Naive thymus-derived CD4-positive, alpha-beta T cell (primary cell): Measurements from ENCODE around the gene ASCC3. TPM values are rescaled to one million over a fixed set of nuclear protein-coding genes. Genes with fewer than 3 reads are reported as not detected.
A peak's percentile ranks its signal among the peaks of the same experiment; 100 is the strongest.

Experiments
- ATAC-seq: fragments of 150-1000 bp; cut with Tn5 transposase; 2 replicates; pipeline ENCODE4 v1.10.0; 2021; ENCODE audit warnings: mild to moderate bottlenecking, moderate library complexity
- CTCF ChIA-PET: fragments of 350-600 bp; sonication (Branson Sonifier 250); formaldehyde crosslinking; loops from one replicate; lab custom pipeline; 2021; ENCODE audit warnings: antibody characterized with exemption; lab: Charles Lee
- POLR2A ChIA-PET: fragments of 350-600 bp; sonication (Branson Sonifier 250); formaldehyde crosslinking; loops from one replicate; lab custom pipeline; 2021; ENCODE audit warnings: antibody characterized with exemption, inconsistent platforms; lab: Charles Lee
- DNase-seq, 9 donors: peaks; one replicate each; pipeline versions ENCODE4 v3.0.0 to v3.0.0-alpha.2; 2020 to 2022; ENCODE audit warnings: mixed read lengths in 1 of 9
- H3K27ac ChIP-seq: one replicate; pipeline ENCODE4 v1.7.0; 2013; ENCODE audit warnings: mild to moderate bottlenecking, low read depth, low read length, moderate library complexity
- H3K27me3 ChIP-seq, 2 donors: one replicate each; pipeline ENCODE4 v1.7.0; 2013; ENCODE audit warnings: low read length in 2 of 2, mild to moderate bottlenecking in 2 of 2, moderate library complexity in 2 of 2; ENCODE audit not compliant: control insufficient read depth in 2 of 2, insufficient read depth in 2 of 2
- H3K36me3 ChIP-seq, 3 experiments: 1 replicate in 2 of 3; 2 replicates in 1 of 3; pipeline ENCODE4 v1.7.0; 2013; ENCODE audit warnings: low read length in 3 of 3, mild to moderate bottlenecking in 3 of 3, moderate library complexity in 1 of 3; ENCODE audit not compliant: insufficient read depth in 3 of 3, control insufficient read depth in 2 of 3
- H3K4me1 ChIP-seq, 2 donors: one replicate each; pipeline ENCODE4 v1.7.0; 2013; ENCODE audit warnings: low read length in 2 of 2, mild to moderate bottlenecking in 2 of 2, moderate library complexity in 1 of 2; ENCODE audit not compliant: control insufficient read depth in 2 of 2, insufficient read depth in 2 of 2
- H3K4me3 ChIP-seq: 2 replicates; pipeline ENCODE4 v1.7.0; 2013; ENCODE audit warnings: mild to moderate bottlenecking, low read length
- H3K9me3 ChIP-seq, 3 experiments: 1 replicate in 2 of 3; 2 replicates in 1 of 3; pipeline ENCODE4 v1.7.0; 2013; ENCODE audit warnings: low read length in 3 of 3; ENCODE audit not compliant: control insufficient read depth in 2 of 3
- H3K27ac Mint-ChIP-seq, 9 donors: one replicate each; pipeline ENCODE4 v1.8.0; 2020 to 2022; ENCODE audit warnings: mixed read lengths in 9 of 9, mild to moderate bottlenecking in 8 of 9, moderate library complexity in 5 of 9, inconsistent platforms in 2 of 9
- H3K27me3 Mint-ChIP-seq, 5 donors: one replicate each; pipeline ENCODE4 v1.8.0; 2021 to 2022; ENCODE audit warnings: mixed read lengths in 5 of 5, mild to moderate bottlenecking in 1 of 5
- H3K36me3 Mint-ChIP-seq, 5 donors: one replicate each; pipeline ENCODE4 v1.8.0; 2020 to 2022; ENCODE audit warnings: mixed read lengths in 5 of 5, mild to moderate bottlenecking in 3 of 5, inconsistent platforms in 1 of 5
- H3K4me1 Mint-ChIP-seq, 7 donors: one replicate each; pipeline ENCODE4 v1.8.0; 2020 to 2022; ENCODE audit warnings: mixed read lengths in 7 of 7, mild to moderate bottlenecking in 3 of 7, inconsistent platforms in 1 of 7
- H3K4me3 Mint-ChIP-seq, 10 donors: one replicate each; pipeline ENCODE4 v1.8.0; 2020 to 2022; ENCODE audit warnings: mild to moderate bottlenecking in 10 of 10, mixed read lengths in 10 of 10, moderate library complexity in 6 of 10, inconsistent platforms in 2 of 10
- H3K9me3 Mint-ChIP-seq, 11 donors: one replicate each; pipeline ENCODE4 v1.8.0; 2020 to 2022; ENCODE audit warnings: mixed read lengths in 11 of 11, mild to moderate bottlenecking in 4 of 11, inconsistent platforms in 1 of 11, moderate library complexity in 1 of 11
- intact Hi-C, 2 donors: fragments of 100-400 bp; cut with micrococcal nuclease; formaldehyde crosslinking; loops; one replicate each; pipeline ENCODE4 v1.15.1; 2023
- polyA plus RNA-seq, 2 donors: library from polyadenylated mRNA; unstranded; fragments of 300-500 nt; fragmentation: Illumina TruSeq; gene quantifications; one replicate each; pipeline ENCODE4 v1.2.3, GENCODE V29; 2021
- total RNA-seq, 6 experiments: library from RNA in 5 of 6; stranded (reverse) in 5 of 6; gene quantifications; 1 replicate in 5 of 6; 2 replicates in 1 of 6; pipeline ENCODE4 v1.2.3 and lab custom pipeline; 2021 to 2026

The ASCC3 gene
- total and polyA plus RNA-seq, 7 experiments from 2014 or later = 19.6 to 73.8 (median 41.6) TPM

DNA sequence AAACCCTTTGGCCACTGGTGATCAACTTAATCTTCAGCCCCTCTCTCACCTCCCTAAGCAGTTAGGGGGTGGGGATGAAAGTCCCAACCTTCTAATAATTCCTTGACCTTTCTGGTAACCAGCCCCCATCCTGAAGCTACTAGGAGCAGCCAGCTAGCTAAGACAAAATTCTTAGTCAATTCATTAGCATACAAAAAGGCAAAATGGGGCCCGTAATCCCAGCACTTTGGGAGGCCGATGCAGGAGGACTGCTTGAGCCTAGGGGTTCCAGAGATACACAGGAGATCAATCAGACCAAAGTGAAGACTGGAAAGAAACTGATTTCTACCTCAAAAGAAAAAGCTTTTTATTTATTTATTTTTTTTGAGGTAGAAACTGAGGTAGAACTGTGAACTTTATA is 1.8 kb downstream of the ASCC3 start:
- Mint-ChIP-seq H3K27me3 (peaks cover 0 to 4% (median 0%) of the 10 kb centered on the region in 5 donors), H3K4me1 (peaks cover 30 to 81% (median 67%) of the 10 kb centered on the region in 7 donors), H3K4me3 (peak overlapping the region in 9 of 10 donors; percentile 55 to 100 (median 73)), H3K27ac (peak overlapping the region in 2 of 9 donors; percentile 47 to 95), H3K9me3 (no peaks in the 10 kb centered on the region), H3K36me3 (peaks cover 0 to 31% (median 11%) of the 10 kb centered on the region in 5 donors)
- no peak for ATAC-seq
- peaks cover 0 to 5% (median 0%) of the 10 kb centered on the region in 3 experiments for H3K36me3 ChIP-seq
- ChIA-PET POLR2A (no interaction called here), CTCF (no interaction called here)
- no peaks in the 10 kb centered on the region for H3K9me3 ChIP-seq
- intact Hi-C loops = no loop called here
- H3K27ac ChIP-seq = no peak overlapping the region
- H3K4me3 ChIP-seq = no peak overlapping the region
- DNase-seq = no peak
- peaks cover 24 to 27% of the 10 kb centered on the region in 2 donors for H3K4me1 ChIP-seq
- H3K27me3 ChIP-seq = no peaks in the 10 kb centered on the region

DNA sequence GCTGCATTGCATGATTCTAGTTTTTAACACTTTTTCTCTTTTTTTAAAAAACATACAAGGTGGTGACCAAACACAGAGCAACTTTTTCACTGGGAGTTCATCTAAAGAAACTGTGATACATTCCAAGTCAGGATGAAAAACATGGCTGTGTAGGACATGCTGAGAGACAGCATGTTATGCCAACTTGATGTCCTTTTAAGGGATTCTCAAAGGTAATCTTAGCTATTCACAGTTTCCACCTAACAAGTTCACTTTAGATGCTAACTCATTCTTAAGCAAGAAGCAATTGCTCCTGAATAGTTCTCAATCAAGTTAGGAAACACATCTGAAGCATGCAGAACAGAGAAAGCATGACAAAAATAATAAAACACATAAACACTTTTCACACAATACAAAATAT is 3.3 kb downstream of the ASCC3 start:
- no peak overlapping the region for H3K27ac ChIP-seq
- peaks cover 24 to 27% of the 10 kb centered on the region in 2 donors for H3K4me1 ChIP-seq
- Mint-ChIP-seq H3K4me1 (peaks cover 37 to 92% (median 78%) of the 10 kb centered on the region in 7 donors), H3K9me3 (peaks cover 0 to 9% (median 0%) of the 10 kb centered on the region in 11 donors), H3K27me3 (peaks cover 0 to 4% (median 0%) of the 10 kb centered on the region in 5 donors), H3K27ac (no peak overlapping the region), H3K4me3 (peak overlapping the region in 4 of 10 donors; percentile 0 to 47 (median 2)), H3K36me3 (peaks cover 0 to 42% (median 21%) of the 10 kb centered on the region in 5 donors)
- H3K4me3 ChIP-seq = no peak overlapping the region
- ATAC-seq (no peak), DNase-seq (no peak)
- peaks cover 0 to 5% (median 0%) of the 10 kb centered on the region in 3 experiments for H3K36me3 ChIP-seq
- H3K27me3 ChIP-seq = no peaks in the 10 kb centered on the region
- intact Hi-C loops = no loop called here
- ChIA-PET CTCF (no interaction called here), POLR2A (no interaction called here)
- H3K9me3 ChIP-seq = no peaks in the 10 kb centered on the region

DNA sequence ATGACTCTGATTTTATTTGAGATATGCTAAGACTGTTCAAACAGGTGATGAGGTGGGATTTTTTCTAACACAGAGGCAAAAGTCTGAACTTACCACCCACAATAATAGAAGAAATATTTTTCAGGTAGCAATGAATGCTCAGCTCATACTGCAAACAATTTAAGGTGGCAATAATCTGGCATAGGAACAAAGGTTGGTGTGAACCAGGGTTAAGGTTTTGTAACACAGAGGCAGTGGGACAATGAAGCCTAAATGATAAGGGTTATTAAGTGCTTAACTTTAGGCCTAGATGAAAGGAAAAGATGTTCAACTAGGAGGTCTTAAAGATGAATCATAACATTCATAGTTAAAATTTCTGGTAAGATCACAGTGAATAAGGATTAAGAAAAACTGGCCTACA is 4.9 kb downstream of the ASCC3 start:
- no peak for DNase-seq
- peaks cover 18 to 21% of the 10 kb centered on the region in 2 donors for H3K4me1 ChIP-seq
- H3K9me3 ChIP-seq = no peaks in the 10 kb centered on the region
- POLR2A ChIA-PET = no interaction called here
- intact Hi-C loops = no loop called here
- no peak overlapping the region for H3K27ac ChIP-seq
- Mint-ChIP-seq H3K27ac (no peak overlapping the region), H3K4me1 (peaks cover 30 to 88% (median 75%) of the 10 kb centered on the region in 7 donors), H3K27me3 (no peaks in the 10 kb centered on the region), H3K9me3 (peaks cover 0 to 10% (median 0%) of the 10 kb centered on the region in 11 donors), H3K4me3 (peak overlapping the region in 2 of 10 donors; percentile 1 to 22), H3K36me3 (peaks cover 0 to 39% (median 23%) of the 10 kb centered on the region in 5 donors)
- CTCF ChIA-PET = interaction anchor here (0.6 kb wide), 1 partner anchor 100 kb away, joined by 3 read pairs; no protein-coding TSS in a partner anchor
- peaks cover 0 to 5% (median 0%) of the 10 kb centered on the region in 3 experiments for H3K36me3 ChIP-seq
- H3K27me3 ChIP-seq = no peaks in the 10 kb centered on the region
- H3K4me3 ChIP-seq = no peak overlapping the region
- no peak for ATAC-seq

DNA sequence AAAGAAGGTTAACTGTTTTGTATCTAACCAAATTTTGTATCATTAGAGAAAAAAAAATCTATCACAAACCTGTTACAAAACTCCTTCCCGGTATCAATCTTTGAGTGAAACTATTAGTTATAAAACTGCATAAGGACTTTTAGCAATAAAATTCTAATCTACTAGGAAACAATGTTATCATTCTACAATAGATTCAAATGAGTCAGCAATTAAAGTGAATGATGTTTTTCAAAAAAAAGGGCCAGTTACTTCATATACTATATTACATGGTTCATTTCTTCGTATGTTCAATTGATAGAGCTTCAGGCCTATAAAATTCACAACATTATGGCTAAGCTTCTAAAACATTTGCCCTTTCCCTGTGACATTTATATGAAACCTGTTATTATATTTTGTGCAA is 15.6 kb downstream of the ASCC3 start:
- Mint-ChIP-seq H3K36me3 (peaks cover 11 to 70% (median 45%) of the 10 kb centered on the region in 5 donors), H3K27ac (no peak overlapping the region), H3K9me3 (peaks cover 0 to 3% (median 0%) of the 10 kb centered on the region in 11 donors), H3K4me3 (no peak overlapping the region), H3K4me1 (peaks cover under 1 to 18% (median 8%) of the 10 kb centered on the region in 7 donors), H3K27me3 (no peaks in the 10 kb centered on the region)
- no peak overlapping the region for H3K4me3 ChIP-seq
- ATAC-seq (no peak), DNase-seq (no peak)
- no peaks in the 10 kb centered on the region for H3K27me3 ChIP-seq
- peaks cover 6 to 9% (median 8%) of the 10 kb centered on the region in 3 experiments for H3K36me3 ChIP-seq
- H3K27ac ChIP-seq = no peak overlapping the region
- intact Hi-C loops = no loop called here
- no peaks in the 10 kb centered on the region for H3K4me1 ChIP-seq
- POLR2A ChIA-PET = interaction anchor here (1.6 kb wide), 1 partner anchor 15 kb away, joined by 3 read pairs; the partner anchor contains the start of gene ASCC3
- no peaks in the 10 kb centered on the region for H3K9me3 ChIP-seq
- CTCF ChIA-PET = interaction anchor here (0.5 kb wide), 1 partner anchor 28 kb away, joined by 3 read pairs; no protein-coding TSS in a partner anchor

DNA sequence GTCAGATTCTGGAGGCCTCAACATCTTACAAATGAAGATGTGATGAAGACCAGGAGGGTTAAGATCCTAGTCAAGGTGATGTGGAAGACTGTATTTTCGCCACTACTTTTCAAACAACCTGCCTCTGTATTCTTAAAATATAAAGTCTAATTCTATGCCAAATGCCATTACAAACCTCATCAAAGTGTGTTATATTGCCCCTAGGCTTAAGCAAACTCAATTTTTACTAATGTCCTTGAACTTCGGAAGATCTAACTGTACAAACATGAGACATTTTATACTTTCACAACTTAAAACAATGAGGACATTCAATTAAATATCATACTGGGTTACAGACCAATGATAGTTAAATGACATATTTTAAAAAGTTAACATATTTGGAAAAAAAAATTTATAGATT is 19.1 kb downstream of the ASCC3 start:
- Mint-ChIP-seq H3K27ac (no peak overlapping the region), H3K4me1 (peaks cover 0 to 12% (median 0%) of the 10 kb centered on the region in 7 donors), H3K36me3 (peaks cover 19 to 80% (median 63%) of the 10 kb centered on the region in 5 donors), H3K27me3 (no peaks in the 10 kb centered on the region), H3K9me3 (peaks cover 0 to 23% (median 4%) of the 10 kb centered on the region in 11 donors), H3K4me3 (no peak overlapping the region)
- Histone ChIP-seq H3K4me1 (no peaks in the 10 kb centered on the region), H3K27ac (no peak overlapping the region), H3K36me3 (peaks cover 0 to 12% (median 10%) of the 10 kb centered on the region in 3 experiments), H3K9me3 (no peaks in the 10 kb centered on the region), H3K4me3 (no peak overlapping the region), H3K27me3 (no peaks in the 10 kb centered on the region)
- intact Hi-C loops = no loop called here
- ChIA-PET CTCF (no interaction called here), POLR2A (no interaction called here)
- DNase-seq (no peak), ATAC-seq (no peak)

DNA sequence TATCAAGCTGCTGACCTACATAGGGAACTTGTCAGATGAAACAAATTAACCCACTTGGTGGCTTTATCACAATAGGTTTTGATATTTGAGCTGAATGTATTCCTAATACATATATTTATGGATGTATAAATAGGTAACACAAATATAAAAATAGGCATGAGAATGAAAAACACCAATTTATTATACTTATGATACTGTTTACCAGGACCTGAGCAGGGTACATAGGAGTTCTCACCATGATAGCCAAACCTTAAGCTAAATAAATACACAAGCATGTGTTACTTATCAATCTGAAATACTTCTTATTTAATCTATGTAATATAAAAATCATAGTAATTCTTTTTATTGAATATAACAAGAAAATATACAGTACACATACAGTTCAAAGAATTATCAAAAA is 25.0 kb downstream of the ASCC3 start:
- no peak for ATAC-seq
- no peaks in the 10 kb centered on the region for H3K27me3 Mint-ChIP-seq
- no peak overlapping the region for H3K4me3 Mint-ChIP-seq
- Histone ChIP-seq H3K4me1 (no peaks in the 10 kb centered on the region), H3K27ac (no peak overlapping the region), H3K9me3 (no peaks in the 10 kb centered on the region), H3K27me3 (no peaks in the 10 kb centered on the region), H3K36me3 (peaks cover 0 to 10% (median 3%) of the 10 kb centered on the region in 3 experiments), H3K4me3 (no peak overlapping the region)
- intact Hi-C loops = no loop called here
- peaks cover 12 to 74% (median 65%) of the 10 kb centered on the region in 5 donors for H3K36me3 Mint-ChIP-seq
- peaks cover 0 to 31% (median 6%) of the 10 kb centered on the region in 11 donors for H3K9me3 Mint-ChIP-seq
- no peak overlapping the region for H3K27ac Mint-ChIP-seq
- ChIA-PET POLR2A (no interaction called here), CTCF (no interaction called here)
- no peak for DNase-seq
- peaks cover 0 to 10% (median 8%) of the 10 kb centered on the region in 7 donors for H3K4me1 Mint-ChIP-seq

DNA sequence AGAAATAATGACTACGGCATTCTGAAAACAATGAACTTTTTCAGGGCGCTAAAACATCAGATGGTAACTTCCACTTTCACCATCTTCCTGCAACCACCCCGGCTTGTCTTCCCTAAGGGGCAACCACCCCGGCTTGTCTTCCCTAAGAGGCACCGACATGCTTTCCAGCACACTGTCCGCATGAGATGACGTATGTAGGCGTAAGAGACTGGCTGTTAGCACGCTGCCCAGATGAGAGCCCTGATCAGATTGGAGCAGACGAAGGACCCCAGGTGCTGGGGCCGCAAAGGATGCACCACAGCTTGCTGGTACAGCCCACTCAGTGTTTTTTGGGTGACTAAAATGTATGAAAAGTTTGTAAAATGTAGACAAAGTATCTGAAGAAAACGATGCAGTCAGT is 29.3 kb downstream of the ASCC3 start:
- H3K4me3 Mint-ChIP-seq = no peak overlapping the region
- POLR2A ChIA-PET = no interaction called here
- no peak for DNase-seq

More for the DNA sequence above, 29.3 kb downstream of the ASCC3 start:
- Histone ChIP-seq H3K36me3 (peaks cover 0 to 5% (median 2%) of the 10 kb centered on the region in 3 experiments), H3K9me3 (no peaks in the 10 kb centered on the region), H3K27ac (no peak overlapping the region), H3K4me1 (no peaks in the 10 kb centered on the region), H3K27me3 (no peaks in the 10 kb centered on the region), H3K4me3 (no peak overlapping the region)
- Mint-ChIP-seq H3K27ac (no peak overlapping the region), H3K36me3 (peaks cover 5 to 49% (median 45%) of the 10 kb centered on the region in 5 donors), H3K27me3 (no peaks in the 10 kb centered on the region), H3K4me1 (peaks cover 5 to 31% (median 15%) of the 10 kb centered on the region in 7 donors), H3K9me3 (peaks cover 0 to 6% (median 2%) of the 10 kb centered on the region in 11 donors)
- no peak for ATAC-seq
- intact Hi-C loops = no loop called here
- CTCF ChIA-PET = no interaction called here
